Amygdala (tissue), 56 donors: Measurements from ENCODE around the gene DSCAML1.
"Not testable (repeated sequence)": the region's sequence is repeated elsewhere in the genome, so short reads cannot be mapped to it uniquely, and the experiment has no call there.

Source experiments
- DNase-seq, 56 donors: peaks; one replicate each; lab custom pipeline; 2025; lab: John Stamatoyannopoulos, UW

Gene DSCAML1

DNA sequence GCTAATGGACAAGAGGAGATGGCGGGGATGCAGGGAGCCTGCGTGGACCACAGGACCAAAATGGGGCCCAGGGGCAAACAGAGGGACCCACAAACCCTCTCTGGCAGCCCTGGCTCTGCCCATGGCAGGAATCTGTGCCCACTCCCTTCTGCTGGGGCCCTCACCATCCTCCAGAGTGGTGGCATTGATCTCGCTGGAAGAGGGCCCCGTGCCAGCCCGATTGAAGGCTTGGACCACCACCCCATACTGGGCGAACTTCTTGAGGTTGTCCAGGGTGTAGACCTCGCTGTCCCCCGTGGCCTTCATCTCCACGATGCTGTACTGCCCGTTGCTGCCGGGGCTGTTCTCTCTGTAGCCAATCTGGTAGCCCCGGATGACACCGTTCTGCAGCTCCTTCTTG lies 332.2 kb downstream of the DSCAML1 start:
- DNase-seq: no peak

DNA sequence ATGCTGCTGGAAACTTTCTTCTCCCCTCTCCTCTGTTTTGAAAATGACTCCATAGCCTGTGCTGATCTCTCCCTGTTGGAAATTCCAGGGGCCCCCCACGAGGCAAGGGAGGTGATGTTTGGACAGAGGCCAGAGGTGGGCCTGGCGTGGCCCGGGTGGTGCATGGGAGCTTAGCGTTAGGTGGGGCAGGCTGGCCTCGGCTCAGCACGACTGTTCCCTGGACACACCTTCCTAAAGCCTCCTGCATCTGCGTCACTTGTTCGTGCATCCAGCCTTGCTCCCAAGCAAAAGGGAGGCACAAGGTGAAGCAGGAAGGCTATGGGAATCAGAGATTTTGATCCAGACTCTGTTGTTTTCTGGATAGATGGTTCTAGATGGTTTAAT lies 334.2 kb downstream of the DSCAML1 start:
- no peak for DNase-seq

DNA sequence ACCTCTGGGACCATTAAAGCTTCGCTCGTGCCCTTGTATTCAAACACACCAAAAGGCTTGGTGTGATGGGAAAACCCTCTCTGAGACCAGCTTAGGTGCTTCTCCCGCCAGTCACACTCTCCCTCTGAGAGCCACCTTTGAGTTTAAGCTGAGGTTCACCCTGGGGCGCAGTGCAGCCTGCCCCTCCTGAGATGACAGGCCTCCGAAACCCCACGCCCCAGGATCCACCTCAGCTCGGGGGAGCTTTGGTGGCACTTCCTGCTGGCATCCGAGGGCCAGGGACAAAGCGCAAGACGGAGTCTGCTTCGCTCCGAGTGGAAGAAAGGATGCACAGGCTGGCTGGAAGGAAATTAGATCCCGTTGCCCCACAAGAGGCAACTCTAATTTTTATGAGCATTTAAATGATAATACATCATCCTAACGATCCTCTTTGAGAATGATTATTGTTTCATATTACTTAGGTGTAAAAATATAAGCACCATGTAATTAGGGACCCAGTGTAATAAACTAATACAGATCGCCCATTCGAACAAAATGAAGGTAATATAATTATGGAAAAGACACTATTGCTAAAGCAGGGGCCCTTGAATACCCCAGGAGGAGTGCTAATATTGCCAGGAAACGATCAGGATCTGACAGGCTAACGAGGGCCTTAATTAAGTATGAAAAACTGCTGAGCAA lies 334.7 kb downstream of the DSCAML1 start:
- DNase-seq: no peak

DNA sequence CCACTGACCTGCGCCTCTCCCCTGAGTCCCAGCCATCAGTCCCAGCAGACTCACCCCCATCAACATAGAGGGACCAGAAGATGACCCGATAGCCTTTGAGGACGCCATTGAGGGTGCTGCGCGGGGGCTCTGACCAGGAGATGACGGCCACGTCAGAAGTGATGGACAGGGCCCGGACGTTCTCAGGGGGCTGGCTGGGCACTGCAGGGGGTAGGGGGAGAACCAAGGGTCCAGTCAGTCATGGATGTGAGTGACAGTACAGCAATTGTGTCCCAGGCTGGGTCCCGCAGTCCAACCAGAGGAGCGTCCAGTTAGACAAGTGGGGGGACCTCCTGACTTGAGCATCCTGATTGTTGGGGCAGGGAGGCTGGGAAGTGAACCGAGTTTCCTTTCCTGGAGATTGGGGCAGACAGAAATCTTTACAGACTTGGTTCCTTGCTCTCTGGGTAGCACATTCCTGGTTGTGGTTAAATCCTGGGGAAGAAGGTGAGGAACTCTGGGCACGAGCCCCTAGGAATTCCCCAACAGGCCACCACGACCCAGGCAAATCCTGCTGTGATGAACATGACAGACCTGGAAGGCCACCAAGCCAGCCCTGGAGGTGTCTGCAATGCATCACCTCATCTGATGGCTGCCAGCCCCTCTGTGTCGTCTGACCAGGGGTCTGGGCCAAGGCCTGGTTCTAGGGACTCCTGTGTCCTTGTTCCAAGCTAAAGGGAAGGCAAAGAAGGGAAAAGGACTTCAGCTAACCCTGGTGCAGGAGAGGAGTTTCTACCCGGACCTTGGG lies 335.4 kb downstream of the DSCAML1 start:
- DNase-seq: no peak

DNA sequence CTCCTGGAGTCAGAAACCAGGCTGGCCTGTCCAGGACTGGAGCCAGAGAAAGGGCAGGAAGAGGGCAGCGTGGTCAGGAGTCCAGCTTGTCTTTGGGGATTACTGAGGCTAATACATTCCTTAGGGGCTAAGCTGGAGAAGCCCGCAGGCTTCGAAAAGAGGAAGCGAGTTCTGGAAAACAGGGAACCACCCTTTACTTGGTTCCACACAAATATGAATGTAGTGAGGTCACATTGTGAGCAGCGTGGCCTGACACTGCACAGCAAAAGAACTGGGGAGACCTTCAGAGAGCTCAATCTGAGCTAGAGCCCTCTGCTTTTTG lies 337.1 kb downstream of the DSCAML1 start:
- no peak for DNase-seq

DNA sequence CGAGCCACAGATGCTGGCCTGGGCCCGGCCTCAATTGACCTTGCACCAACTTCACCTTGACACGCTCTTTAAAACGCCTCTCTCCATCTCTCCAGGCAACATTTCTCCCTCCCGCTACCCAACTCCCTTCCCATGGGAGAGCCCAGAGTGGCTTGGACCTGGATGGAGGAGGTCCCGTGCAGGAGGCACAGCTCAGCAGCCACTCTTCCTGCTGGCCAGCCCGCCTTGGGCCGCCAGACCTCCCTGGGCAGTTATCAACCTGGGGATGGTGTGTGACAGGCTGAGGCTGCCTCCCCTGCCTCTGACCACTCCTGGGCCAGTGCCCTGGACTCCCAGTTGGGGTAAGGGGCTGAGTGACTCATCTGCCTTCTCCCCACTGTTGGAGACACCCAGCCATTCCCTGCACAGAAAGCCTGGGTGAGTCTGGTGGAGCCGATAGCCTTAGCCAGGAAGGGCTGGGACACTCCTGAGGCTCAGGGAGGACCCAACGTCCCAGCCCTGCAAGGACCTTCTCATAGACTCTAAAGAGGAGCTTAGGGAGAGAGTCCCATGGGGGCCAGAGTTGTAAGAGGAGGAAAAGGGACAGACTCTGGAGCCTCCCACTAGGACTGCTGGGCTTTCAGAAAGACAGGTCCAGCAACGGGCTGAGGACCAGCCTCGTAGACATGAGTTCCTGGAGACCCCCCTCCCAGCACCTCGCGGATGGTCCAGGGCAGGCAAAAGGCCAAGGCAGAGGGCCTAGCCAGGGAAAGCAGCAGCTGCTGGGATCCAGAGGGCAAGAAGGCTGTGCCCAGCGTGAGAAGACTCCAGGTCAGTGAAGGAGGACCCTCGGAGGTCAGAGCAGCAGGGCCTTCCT lies 337.7 kb downstream of the DSCAML1 start:
- no peak for DNase-seq

DNA sequence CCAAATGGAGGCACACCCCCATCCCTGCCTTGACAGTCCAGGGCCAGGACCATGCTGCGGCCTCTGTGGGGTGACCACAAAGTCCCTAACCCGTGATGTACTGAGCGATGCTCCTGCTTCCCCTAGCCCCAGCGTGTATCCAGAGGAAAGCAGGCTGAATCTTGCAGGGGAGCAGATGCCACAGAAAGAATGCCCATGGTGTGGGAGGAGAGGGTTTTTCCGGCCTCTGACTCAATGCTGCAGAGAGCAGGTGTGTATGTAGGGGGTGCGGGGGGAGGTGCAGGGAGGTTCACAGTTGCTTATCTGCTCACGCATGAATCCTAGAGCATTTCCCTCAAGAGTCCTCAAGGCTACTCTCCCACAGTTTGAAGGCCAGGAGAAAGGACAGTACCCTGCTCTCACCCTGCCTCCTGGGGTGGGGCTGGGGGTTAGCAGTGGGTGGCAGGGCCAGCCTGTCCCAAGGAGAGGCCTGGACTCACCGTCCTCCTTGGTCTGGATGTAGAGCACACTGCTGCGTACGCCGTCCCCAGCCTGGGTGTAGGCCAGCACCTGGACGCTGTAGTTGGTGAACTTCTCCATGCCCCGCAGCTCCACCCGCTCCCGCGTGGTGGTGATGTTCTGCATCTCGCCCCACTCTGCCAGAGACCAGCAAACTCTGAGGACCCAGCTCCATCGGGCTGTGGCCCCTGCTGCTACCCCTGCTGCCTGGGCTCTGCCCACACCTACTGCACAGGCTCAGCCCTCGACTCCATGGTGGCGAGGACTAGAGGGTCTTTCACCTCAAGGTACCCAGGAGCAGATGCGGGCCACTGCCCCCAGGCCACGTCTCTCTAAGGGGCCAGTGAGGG lies 338.5 kb downstream of the DSCAML1 start:
- peak in 1 of 56 donors; percentile 8 for DNase-seq

DNA sequence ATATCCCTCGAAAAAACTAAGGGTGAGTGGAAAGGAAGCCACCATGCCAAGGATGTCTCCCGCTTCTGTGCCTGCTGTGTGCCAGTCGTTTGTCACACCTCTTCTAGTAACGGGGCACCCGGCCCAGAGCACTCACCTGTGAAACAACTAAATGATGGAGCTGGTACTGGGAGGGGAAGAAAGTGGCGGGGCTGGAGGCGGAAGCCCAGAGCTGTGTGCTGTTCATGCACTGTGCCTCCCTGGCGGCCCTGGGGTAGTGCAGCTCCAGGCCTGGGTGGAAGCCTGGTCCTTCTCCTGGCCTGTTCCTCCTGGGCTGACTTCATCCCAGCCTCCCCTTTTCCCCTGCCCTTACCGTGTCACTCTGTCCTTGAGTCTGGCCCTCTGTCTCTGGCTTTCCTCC lies 339.2 kb downstream of the DSCAML1 start:
- DNase-seq: no peak

DNA sequence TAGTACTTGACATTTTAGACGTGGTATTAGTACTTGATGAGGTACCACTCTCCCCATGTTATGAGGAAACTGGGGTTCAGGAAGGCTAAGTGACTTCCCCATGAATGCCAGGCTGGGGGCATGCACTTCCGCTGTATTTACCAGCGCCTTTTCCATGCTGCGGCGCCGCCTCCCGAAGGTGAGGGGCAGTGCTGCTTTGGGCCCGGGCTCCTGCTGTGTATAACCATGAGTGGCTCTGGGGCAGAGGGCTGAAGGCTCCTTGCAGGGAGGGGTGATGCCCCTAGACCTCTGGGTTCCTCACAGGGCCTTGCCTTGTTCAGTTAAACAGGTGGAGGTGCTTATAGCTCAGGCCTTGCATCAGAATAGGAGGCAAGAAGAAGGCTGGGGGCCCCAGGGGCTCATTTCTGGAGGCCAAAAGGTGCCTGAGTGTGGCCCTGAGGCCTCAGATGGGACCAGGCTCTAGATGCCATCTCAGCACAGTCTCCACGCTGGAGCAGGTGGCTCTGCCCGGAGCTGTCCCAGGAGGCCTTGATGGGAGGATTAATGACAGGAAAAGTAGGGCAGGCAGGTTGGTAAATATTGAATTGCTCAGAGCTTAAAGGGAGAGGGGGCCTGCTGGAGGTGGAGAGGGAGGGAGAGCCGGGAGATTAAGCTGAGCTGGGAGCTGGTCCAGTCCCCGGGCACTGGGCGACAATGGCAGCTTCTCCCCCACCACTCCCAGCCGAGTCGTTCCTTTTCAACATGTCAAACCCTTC lies 339.8 kb downstream of the DSCAML1 start:
- DNase-seq: no peak

DNA sequence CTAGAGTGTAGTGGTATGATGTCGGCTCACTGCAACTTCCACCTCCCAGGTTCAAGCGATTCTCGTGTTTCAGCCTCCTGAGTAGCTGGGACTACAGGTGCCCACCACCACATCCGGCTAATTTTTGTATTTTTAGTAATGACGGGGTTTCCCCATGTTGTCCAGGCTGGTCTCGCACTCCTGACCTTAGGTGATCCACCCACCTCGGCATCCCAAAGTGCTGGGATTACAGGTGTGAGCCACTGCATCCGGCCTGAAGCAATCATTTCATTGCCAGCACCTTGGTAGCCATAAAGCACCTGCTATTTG lies 340.3 kb downstream of the DSCAML1 start:
- not testable (repeated sequence) for DNase-seq

DNA sequence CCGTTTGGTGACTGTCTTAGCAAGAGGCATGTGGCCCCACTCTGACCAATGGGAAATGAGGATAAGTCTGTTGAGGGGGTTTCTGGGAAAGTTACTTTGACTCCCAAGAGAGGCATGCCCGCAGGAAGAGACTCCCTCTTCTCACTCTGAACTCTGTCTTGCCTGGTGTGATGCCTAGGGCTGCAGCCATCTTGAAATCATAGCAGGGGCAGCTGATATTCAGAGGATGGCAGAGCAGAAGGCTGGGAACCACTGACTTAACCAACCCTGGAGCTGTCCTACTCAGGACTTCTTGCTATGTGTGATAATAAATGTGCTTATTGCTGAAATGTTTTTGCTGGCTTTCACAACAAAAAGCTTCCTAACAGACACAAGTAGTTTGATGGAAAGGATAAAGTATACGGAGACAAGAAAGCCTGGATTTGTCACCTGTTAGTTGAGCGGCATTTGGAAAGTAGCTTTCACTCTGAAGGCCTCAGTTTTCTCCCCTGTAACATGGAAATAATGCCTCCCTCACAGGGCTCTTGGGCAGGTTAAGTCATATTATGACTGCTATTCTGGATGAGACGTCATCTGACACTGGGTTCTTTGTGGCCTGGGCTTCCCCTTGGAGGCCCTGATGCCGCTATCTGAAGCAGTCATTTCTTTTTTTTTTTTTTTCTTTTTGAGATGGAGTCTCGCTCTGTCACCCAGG lies 340.8 kb downstream of the DSCAML1 start:
- DNase-seq: no peak

DNA sequence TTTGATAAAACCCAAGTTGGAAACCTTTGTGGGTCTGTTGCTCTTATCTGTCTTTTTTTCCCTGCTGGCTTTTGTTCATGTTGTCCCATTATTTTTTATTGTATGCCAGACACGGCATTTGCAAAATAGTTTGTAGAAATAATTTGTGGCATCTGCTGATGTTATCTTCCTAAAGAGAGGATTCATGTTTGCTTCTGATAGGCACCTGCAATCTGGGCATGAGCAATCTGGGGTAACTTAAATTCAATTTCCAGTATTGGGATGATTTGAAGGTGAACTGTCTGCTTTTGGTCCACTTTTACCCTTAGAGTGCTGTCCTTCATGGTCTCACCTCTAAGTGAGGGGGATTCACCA lies 342.5 kb downstream of the DSCAML1 start:
- DNase-seq: no peak

DNA sequence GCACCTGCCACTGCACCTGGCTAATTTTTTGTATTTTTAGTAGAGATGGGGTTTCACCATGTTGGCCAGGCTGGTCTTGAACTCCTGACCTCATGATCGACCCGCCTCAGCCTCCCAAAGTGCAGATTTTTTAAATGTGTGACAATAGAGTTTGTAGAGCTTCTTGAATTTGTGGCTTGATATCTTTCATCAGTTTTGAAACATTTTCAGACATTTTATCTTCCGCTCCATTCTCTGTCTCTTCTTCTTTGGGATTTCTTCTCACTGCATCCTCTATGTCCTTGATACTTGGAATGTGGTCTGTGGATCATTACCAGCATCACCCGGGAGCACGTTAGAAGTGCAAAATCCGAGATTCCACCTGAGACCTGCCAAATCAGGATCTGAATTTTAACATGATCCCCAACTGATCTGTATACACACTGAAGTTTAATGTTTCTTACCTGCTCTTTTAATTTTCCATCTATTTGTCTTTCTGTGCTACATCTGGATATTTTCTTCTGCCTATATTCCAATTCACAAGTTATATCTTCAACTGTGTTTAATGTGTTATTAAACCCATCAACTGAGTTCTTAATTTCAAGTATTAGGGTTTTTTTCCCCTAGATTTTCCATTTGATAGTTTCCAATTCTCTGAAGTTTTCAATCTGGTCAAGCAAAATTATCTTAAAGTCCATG lies 343.0 kb downstream of the DSCAML1 start:
- no peak for DNase-seq

DNA sequence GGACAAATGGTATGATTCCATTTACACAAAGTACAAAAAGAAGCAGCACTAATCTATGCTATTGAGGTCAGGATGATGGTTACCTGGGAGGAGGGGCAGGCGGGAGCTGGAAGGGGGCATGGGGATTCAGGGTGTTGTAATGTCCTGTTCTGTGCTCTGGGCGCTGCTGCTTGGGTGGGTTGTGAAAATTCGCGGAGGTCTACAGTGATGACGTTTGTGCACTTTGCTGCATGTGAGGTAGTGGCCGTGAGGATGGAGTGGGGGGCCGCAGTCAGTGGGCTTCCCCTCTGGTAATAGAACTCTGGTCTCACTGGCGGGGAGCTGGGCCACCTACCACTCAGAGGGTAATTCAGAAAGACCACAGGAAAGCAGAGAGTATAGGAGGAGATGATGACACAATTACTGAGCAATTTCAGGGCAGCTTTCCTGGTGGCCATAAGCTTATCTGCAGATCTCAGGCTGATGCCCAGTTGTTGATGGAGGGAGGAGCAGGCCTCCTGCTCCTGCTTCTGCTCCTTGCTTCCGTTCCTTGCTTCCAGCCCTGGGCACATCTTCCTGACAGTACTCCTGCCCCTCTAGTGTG lies 347.8 kb downstream of the DSCAML1 start:
- no peak for DNase-seq

DNA sequence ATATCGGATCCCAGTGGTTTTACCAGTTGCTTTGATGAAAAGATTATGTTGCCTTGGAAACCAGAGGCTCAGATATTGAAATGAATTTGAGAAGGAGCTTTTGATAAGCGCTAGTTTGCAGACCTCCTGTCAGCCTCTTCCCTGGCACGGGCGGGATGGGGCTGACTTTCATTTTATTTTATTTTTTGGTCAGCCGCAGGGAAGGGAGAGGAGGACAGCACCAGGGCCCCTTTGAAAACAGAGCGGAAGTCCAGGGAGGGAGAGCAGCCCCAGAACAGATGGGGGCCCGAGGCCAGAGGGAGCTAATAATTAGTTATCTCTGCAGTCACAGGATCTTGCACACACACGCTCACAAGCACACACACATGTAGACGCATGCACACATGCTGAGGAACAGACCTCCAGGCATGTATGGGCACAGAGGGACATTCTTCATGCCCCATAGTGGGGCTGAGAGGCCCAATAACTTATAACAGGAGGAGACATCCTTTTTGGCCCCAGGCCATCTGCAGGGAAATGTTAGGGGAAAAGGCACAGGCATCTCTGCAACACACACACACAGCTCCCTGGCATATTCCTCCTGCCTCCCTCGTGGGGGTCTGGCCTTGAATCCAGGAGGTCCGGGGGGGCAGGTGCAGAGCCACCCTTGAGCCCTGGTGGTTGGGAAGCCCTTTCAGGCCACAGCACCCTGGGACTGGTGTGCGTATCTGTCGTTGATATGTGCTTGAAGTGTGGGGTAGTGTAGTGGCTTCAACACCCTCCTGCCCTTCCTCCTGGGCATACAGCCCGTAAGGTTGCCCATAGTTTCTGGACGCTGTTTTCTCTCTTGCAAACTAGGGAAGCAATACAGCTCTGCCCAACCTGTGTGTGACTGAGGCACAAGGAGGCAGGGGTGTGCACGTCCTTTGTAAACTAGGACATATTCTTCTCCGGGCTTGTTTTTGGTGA lies 352.0 kb downstream of the DSCAML1 start:
- no peak for DNase-seq

DNA sequence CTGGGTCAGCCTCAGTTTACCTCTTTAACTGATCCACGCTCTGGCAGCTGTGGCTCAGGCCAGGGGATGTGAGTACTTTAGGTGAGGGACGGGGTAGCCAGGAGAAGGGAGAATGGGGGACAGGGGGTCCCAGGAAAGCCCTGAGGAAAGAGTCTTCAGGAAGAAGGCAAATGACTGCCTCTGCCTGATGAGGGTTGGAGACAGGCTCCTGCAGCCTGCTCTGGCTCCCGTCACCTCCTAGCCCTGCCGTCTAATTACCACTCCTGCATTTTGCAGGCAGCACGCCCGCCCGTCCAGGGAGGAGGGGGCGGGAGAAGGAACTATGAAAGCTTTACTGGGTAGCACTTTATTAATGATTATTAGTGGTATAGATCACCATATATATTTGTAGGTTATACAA lies 352.8 kb downstream of the DSCAML1 start:
- DNase-seq: no peak
